Nephron progenitor cell (in vitro differentiated cells): ENCODE results near the gene BIN2.
"Not testable (repeated sequence)": the region's sequence is repeated elsewhere in the genome, so short reads cannot be mapped to it uniquely, and the experiment has no call there.

Source experiments
- DNase-seq: peaks from one replicate; pipeline ENCODE4 v3.0.0; 2021
- H3K27ac Mint-ChIP-seq: 2 replicates; pipeline ENCODE4 v1.8.0; 2021; ENCODE audit warnings: mild to moderate bottlenecking, moderate library complexity, mixed read lengths
- H3K27me3 Mint-ChIP-seq: 2 replicates; pipeline ENCODE4 v1.8.0; 2021; ENCODE audit warnings: mild to moderate bottlenecking, low read depth, mixed read lengths; ENCODE audit not compliant: poor library complexity
- H3K36me3 Mint-ChIP-seq: 2 replicates; pipeline ENCODE4 v1.8.0; 2021; ENCODE audit warnings: low read depth, mixed read lengths
- H3K4me1 Mint-ChIP-seq: 2 replicates; pipeline ENCODE4 v1.8.0; 2021; ENCODE audit warnings: mixed read lengths
- H3K4me3 Mint-ChIP-seq: 2 replicates; pipeline ENCODE4 v1.8.0; 2021; ENCODE audit warnings: mild to moderate bottlenecking, moderate library complexity, mixed read lengths
- H3K9me3 Mint-ChIP-seq: 2 replicates; pipeline ENCODE4 v1.8.0; 2021; ENCODE audit warnings: mild to moderate bottlenecking, moderate library complexity, mixed read lengths
- CTCF ChIP-seq: fragments of 200-600 bp; sonication (generic); IDR thresholded peaks from 2 replicates; pipeline ENCODE4 v1.5.0; 2021; ENCODE audit warnings: antibody characterized with exemption

BIN2 gene

GRCh38 chr12:51295651-51296050 lies 28.3 kb downstream of the BIN2 start:
- Mint-ChIP-seq H3K4me1 (peaks cover 10% of the 10 kb centered on the region), H3K4me3 (no peak overlapping the region), H3K36me3 (no peaks in the 10 kb centered on the region), H3K27me3 (no peaks in the 10 kb centered on the region), H3K9me3 (no peaks in the 10 kb centered on the region), H3K27ac (no peak overlapping the region)
- no peak for DNase-seq
- no peak for TF ChIP-seq CTCF

- not testable (repeated sequence) for H3K4me1 Mint-ChIP-seq, H3K36me3 Mint-ChIP-seq, H3K9me3 Mint-ChIP-seq, H3K27me3 Mint-ChIP-seq, H3K4me3 Mint-ChIP-seq, H3K27ac Mint-ChIP-seq, DNase-seq
Observed at GRCh38 chr12:51294097-51294496, 29.9 kb downstream of the BIN2 start.

GRCh38 chr12:51293696-51294095 lies 30.3 kb downstream of the BIN2 start:
- H3K36me3 Mint-ChIP-seq: no peaks in the 10 kb centered on the region
- H3K27ac Mint-ChIP-seq: no peak overlapping the region
- no peaks in the 10 kb centered on the region for H3K9me3 Mint-ChIP-seq
- no peaks in the 10 kb centered on the region for H3K4me1 Mint-ChIP-seq
- no peak overlapping the region for H3K4me3 Mint-ChIP-seq
- H3K27me3 Mint-ChIP-seq: no peaks in the 10 kb centered on the region
- DNase-seq: no peak
- no peak for TF ChIP-seq CTCF

GRCh38 chr12:51291603-51292513 lies 32.1 kb downstream of the BIN2 start:
- H3K36me3 Mint-ChIP-seq, H3K9me3 Mint-ChIP-seq, H3K27ac Mint-ChIP-seq, DNase-seq, H3K4me1 Mint-ChIP-seq, H3K4me3 Mint-ChIP-seq, H3K27me3 Mint-ChIP-seq: not testable (repeated sequence)

GRCh38 chr12:51285843-51286242 lies 38.1 kb downstream of the BIN2 start:
- DNase-seq: no peak
- no peaks in the 10 kb centered on the region for H3K9me3 Mint-ChIP-seq
- H3K4me1 Mint-ChIP-seq: no peaks in the 10 kb centered on the region
- no peak for TF ChIP-seq CTCF
- no peaks in the 10 kb centered on the region for H3K36me3 Mint-ChIP-seq
- no peak overlapping the region for H3K27ac Mint-ChIP-seq
- H3K4me3 Mint-ChIP-seq: no peak overlapping the region
- H3K27me3 Mint-ChIP-seq: peaks cover 14% of the 10 kb centered on the region

- no peaks in the 10 kb centered on the region for H3K4me1 Mint-ChIP-seq
- H3K27me3 Mint-ChIP-seq: peaks cover 18% of the 10 kb centered on the region
- TF ChIP-seq CTCF: no peak
- H3K4me3 Mint-ChIP-seq: no peak overlapping the region
- DNase-seq: no peak
- H3K9me3 Mint-ChIP-seq: no peaks in the 10 kb centered on the region
- H3K36me3 Mint-ChIP-seq: no peaks in the 10 kb centered on the region
- no peak overlapping the region for H3K27ac Mint-ChIP-seq
Observed at GRCh38 chr12:51281202-51281924, 42.6 kb downstream of the BIN2 start.
